Large intestine (tissue), 3 donors: ENCODE data around the gene MPDZ. TPM values are rescaled to one million over a fixed set of nuclear protein-coding genes. Genes with fewer than 3 reads are reported as not detected.

Experiments
- DNase-seq, 2 donors: peaks; one replicate each; pipeline versions ENCODE4 v3.0.0 to v3.0.0-alpha.2; 2013
- H3K27ac ChIP-seq: one replicate; pipeline ENCODE4 v1.5.1; 2013; ENCODE audit warnings: low read length
- H3K27me3 ChIP-seq: 2 replicates; pipeline ENCODE4 v1.6.1; 2013; ENCODE audit warnings: low read length; ENCODE audit not compliant: control insufficient read depth, insufficient read depth
- H3K36me3 ChIP-seq: 2 replicates; pipeline ENCODE4 v1.6.1; 2013; ENCODE audit warnings: low read length; ENCODE audit not compliant: control insufficient read depth, insufficient read depth
- H3K4me1 ChIP-seq: one replicate; pipeline ENCODE4 v1.6.1; 2013; ENCODE audit warnings: low read length; ENCODE audit not compliant: control insufficient read depth, insufficient read depth
- H3K4me3 ChIP-seq: one replicate; pipeline ENCODE4 v1.5.1; 2013; ENCODE audit warnings: low read length
- H3K9me3 ChIP-seq: one replicate; pipeline ENCODE4 v1.6.1; 2013; ENCODE audit warnings: mild to moderate bottlenecking, low read depth, low read length, moderate library complexity; ENCODE audit not compliant: control insufficient read depth
- WGBS: methylation state at CpG from one replicate; pipeline ENCODE4 v1.1.5; 2013; ENCODE audit warnings: low lambda C conversion rate; ENCODE audit not compliant: insufficient coverage; 5-methylcytosine and 5-hydroxymethylcytosine counted together
- polyA plus RNA-seq: library from polyadenylated mRNA; unstranded; fragments of 120-200 nt; gene quantifications from one replicate; pipeline ENCODE4 v1.2.1, GENCODE V29; 2013

Gene MPDZ
- polyA plus RNA-seq, 1 donor: 51.0 TPM

- Histone ChIP-seq H3K27ac (no peak overlapping the region), H3K4me3 (no peak overlapping the region), H3K36me3 (peaks cover 20% of the 10 kb centered on the region), H3K4me1 (no peaks in the 10 kb centered on the region), H3K27me3 (no peaks in the 10 kb centered on the region), H3K9me3 (no peaks in the 10 kb centered on the region)
- no peak for DNase-seq
- WGBS: 94% methylated on average over 2 of the region's 2 CpGs
Measured at GRCh38 chr9:13116292-13116691, 163.2 kb downstream of the MPDZ start.

GRCh38 chr9:13113751-13114150, 165.7 kb downstream of the MPDZ start:
- Histone ChIP-seq H3K36me3 (peaks cover 21% of the 10 kb centered on the region), H3K9me3 (no peaks in the 10 kb centered on the region), H3K27me3 (no peaks in the 10 kb centered on the region), H3K27ac (no peak overlapping the region), H3K4me3 (no peak overlapping the region), H3K4me1 (no peaks in the 10 kb centered on the region)
- no peak for DNase-seq
- WGBS: 100% methylated on average over 1 of the region's 1 CpG

GRCh38 chr9:13113216-13113615, 166.3 kb downstream of the MPDZ start:
- H3K9me3 ChIP-seq: no peaks in the 10 kb centered on the region

GRCh38 chr9:13111778-13112177, 167.7 kb downstream of the MPDZ start:
- no peak for DNase-seq
- H3K4me1 ChIP-seq: no peaks in the 10 kb centered on the region
- H3K27me3 ChIP-seq: no peaks in the 10 kb centered on the region
- H3K9me3 ChIP-seq: no peaks in the 10 kb centered on the region
- no peak overlapping the region for H3K27ac ChIP-seq
- no CpG with 5 or more reads among the region's 2 CpGs for whole genome bisulfite sequencing
- H3K36me3 ChIP-seq: peaks cover 31% of the 10 kb centered on the region
- no peak overlapping the region for H3K4me3 ChIP-seq

More at GRCh38 chr9:13113216-13113615, 166.3 kb downstream of the MPDZ start:
- Histone ChIP-seq H3K4me3 (no peak overlapping the region), H3K27me3 (no peaks in the 10 kb centered on the region), H3K36me3 (peaks cover 23% of the 10 kb centered on the region), H3K4me1 (no peaks in the 10 kb centered on the region), H3K27ac (no peak overlapping the region)
- 81% methylated on average over 2 of the region's 3 CpGs for WGBS
- DNase-seq: no peak

- no CpG with 5 or more reads among the region's 3 CpGs for WGBS
- Histone ChIP-seq H3K4me3 (no peak overlapping the region), H3K27ac (no peak overlapping the region), H3K27me3 (no peaks in the 10 kb centered on the region), H3K4me1 (no peaks in the 10 kb centered on the region), H3K9me3 (no peaks in the 10 kb centered on the region), H3K36me3 (peaks cover 34% of the 10 kb centered on the region)
- no peak for DNase-seq
Measured at GRCh38 chr9:13110766-13111417, 168.6 kb downstream of the MPDZ start.

DNA sequence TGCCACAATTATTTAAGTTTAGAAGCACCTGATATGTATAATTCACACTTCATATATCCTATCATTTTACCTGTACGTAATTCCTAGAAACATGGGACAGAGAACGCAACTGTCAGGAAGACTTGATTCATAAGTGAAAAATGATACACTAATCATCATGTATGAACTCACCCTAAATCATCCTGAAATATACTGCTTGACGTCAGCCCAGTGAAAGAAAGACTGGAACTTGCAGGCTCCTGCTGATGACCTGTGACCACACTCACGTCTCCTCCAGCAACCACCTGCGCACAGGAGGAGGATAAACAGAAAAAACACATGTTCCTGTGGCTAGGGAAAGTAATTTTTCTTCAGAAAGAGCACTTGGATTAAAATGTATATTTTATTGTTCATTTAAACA, 169.7 kb downstream of the MPDZ start:
- no peak for DNase-seq
- no peaks in the 10 kb centered on the region for H3K9me3 ChIP-seq
- no peak overlapping the region for H3K4me3 ChIP-seq
- no peak overlapping the region for H3K27ac ChIP-seq
- no peaks in the 10 kb centered on the region for H3K27me3 ChIP-seq
- peaks cover 32% of the 10 kb centered on the region for H3K36me3 ChIP-seq
- no peaks in the 10 kb centered on the region for H3K4me1 ChIP-seq
- no CpG with 5 or more reads among the region's 5 CpGs for WGBS

DNA sequence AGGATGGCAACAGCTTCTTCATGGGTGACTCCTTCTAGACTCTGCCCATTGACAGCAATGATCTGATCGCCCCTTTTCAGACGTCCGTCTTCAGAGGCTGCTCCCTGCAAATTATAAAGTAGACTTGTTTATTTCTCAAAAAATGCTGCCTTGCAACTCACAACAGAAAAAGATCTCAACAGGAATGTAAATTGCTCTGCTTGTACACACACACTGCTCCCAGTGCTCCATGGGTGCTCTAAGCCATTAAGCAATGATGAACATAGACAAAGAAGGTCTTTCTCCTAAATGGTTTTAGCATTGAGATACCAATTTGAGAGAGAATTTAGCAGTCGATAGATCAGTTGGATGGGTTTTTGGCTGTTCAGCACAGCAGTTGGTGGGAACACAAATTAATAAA, 172.5 kb downstream of the MPDZ start:
- Histone ChIP-seq H3K36me3 (peaks cover 38% of the 10 kb centered on the region), H3K4me3 (no peak overlapping the region), H3K9me3 (no peaks in the 10 kb centered on the region), H3K27ac (no peak overlapping the region), H3K27me3 (no peaks in the 10 kb centered on the region), H3K4me1 (no peaks in the 10 kb centered on the region)
- no peak for DNase-seq
- no CpG with 5 or more reads among the region's 4 CpGs for WGBS

DNA sequence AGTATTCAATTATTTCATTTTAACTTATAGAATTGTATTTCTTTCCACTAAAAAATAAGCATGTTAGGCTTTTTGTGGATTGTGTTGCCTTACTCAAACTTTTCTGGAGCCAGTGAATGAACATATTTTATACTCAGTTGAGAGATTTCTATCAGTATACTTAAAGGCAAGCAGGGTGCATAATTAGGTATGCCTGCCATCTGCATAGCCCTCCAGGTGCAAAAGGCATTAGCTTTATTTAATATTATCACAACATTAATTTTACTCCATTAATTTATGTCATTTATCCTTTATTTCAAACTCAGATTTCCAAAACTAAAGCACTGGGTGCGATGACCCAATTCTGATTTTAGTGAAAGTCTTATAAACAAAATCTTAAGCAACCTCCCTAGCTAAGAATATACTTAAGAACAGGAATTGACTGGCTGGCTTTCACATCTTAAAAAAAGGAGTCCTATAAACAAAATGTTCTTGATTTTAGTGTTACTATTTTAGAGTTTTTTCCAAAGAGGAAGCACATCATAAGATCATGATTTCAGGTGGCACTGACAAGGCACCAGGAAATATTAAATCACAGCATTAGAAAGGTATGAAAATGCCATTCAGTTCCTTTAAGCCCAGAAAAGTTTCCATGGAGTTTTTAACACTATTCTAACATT, 178.4 kb downstream of the MPDZ start:
- H3K4me3 ChIP-seq: no peak overlapping the region

GRCh38 chr9:13095056-13095455, 184.4 kb downstream of the MPDZ start:
- Histone ChIP-seq H3K36me3 (no peaks in the 10 kb centered on the region), H3K4me1 (no peaks in the 10 kb centered on the region), H3K9me3 (no peaks in the 10 kb centered on the region), H3K4me3 (no peak overlapping the region), H3K27ac (no peak overlapping the region), H3K27me3 (no peaks in the 10 kb centered on the region)
- no CpG with 5 or more reads among the region's 2 CpGs for WGBS
- DNase-seq: no peak

More for the DNA sequence above, 178.4 kb downstream of the MPDZ start:
- no peak for DNase-seq
- H3K9me3 ChIP-seq: no peaks in the 10 kb centered on the region
- WGBS: 100% methylated on average over 1 of the region's 1 CpG
- H3K4me1 ChIP-seq: no peaks in the 10 kb centered on the region
- H3K27ac ChIP-seq: no peak overlapping the region
- H3K36me3 ChIP-seq: peaks cover 7% of the 10 kb centered on the region
- H3K27me3 ChIP-seq: no peaks in the 10 kb centered on the region

GRCh38 chr9:13090628-13091027, 188.9 kb downstream of the MPDZ start:
- DNase-seq: no peak
- H3K9me3 ChIP-seq: no peaks in the 10 kb centered on the region
- H3K4me3 ChIP-seq: no peak overlapping the region
- H3K4me1 ChIP-seq: no peaks in the 10 kb centered on the region
- no peaks in the 10 kb centered on the region for H3K36me3 ChIP-seq
- H3K27ac ChIP-seq: no peak overlapping the region
- WGBS: 82% methylated on average over 3 of the region's 4 CpGs
- H3K27me3 ChIP-seq: no peaks in the 10 kb centered on the region

DNA sequence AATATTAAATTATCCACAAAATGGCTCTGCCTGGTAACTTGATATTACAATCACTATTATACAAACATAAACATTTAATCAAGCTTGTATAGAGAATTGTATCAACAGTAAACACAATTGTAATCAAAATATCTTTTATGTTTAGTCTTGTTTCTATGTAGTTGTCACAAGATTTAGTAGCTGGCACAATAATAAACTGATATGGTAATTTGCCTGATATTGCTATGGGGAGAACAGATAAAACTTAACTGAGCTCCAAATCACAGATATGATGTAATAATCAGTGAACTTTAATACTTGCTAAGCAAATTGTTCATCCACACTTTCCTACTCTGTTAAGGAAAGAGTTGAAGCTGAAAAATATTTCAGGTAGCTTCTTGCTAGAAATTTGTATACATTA, 189.8 kb downstream of the MPDZ start:
- Histone ChIP-seq H3K4me3 (no peak overlapping the region), H3K9me3 (no peaks in the 10 kb centered on the region), H3K4me1 (no peaks in the 10 kb centered on the region), H3K36me3 (no peaks in the 10 kb centered on the region), H3K27me3 (no peaks in the 10 kb centered on the region), H3K27ac (no peak overlapping the region)
- DNase-seq: no peak
